GF-D8 (cell line): ENCODE measurements around the gene AFF3.

ENCODE experiments used
- DNase-seq: peaks from one replicate; lab custom pipeline; 2025; lab: John Stamatoyannopoulos, UW

The AFF3 gene

GRCh38 chr2:99857867-99858444 is 284.4 kb downstream of the AFF3 start:
- DNase-seq: no peak

- DNase-seq: no peak
Observed at GRCh38 chr2:99857372-99857771, 285.0 kb downstream of the AFF3 start.

GRCh38 chr2:99856119-99856518 is 286.3 kb downstream of the AFF3 start:
- DNase-seq: no peak

- DNase-seq: no peak
Observed at GRCh38 chr2:99854236-99854852, 288.0 kb downstream of the AFF3 start.

- DNase-seq: no peak
Observed at GRCh38 chr2:99852956-99853355, 289.4 kb downstream of the AFF3 start.

GRCh38 chr2:99852376-99852934 is 289.9 kb downstream of the AFF3 start:
- DNase-seq: no peak

GRCh38 chr2:99851811-99852210 is 290.6 kb downstream of the AFF3 start:
- DNase-seq: no peak

GRCh38 chr2:99851089-99851488 is 291.3 kb downstream of the AFF3 start:
- DNase-seq: no peak

- DNase-seq: no peak
Observed at GRCh38 chr2:99850084-99850710, 292.2 kb downstream of the AFF3 start.

- no peak for DNase-seq
Observed at GRCh38 chr2:99846462-99847107, 295.8 kb downstream of the AFF3 start.

- no peak for DNase-seq
Observed at GRCh38 chr2:99845296-99845695, 297.1 kb downstream of the AFF3 start.

- no peak for DNase-seq
Observed at GRCh38 chr2:99842451-99842850, 299.9 kb downstream of the AFF3 start.

- no peak for DNase-seq
Observed at GRCh38 chr2:99841749-99842148, 300.6 kb downstream of the AFF3 start.

GRCh38 chr2:99840831-99841230 is 301.6 kb downstream of the AFF3 start:
- DNase-seq: no peak

GRCh38 chr2:99836690-99837605 is 305.4 kb downstream of the AFF3 start:
- no peak for DNase-seq

GRCh38 chr2:99834426-99834825 is 308.0 kb downstream of the AFF3 start:
- no peak for DNase-seq

GRCh38 chr2:99833586-99834201 is 308.7 kb downstream of the AFF3 start:
- DNase-seq: no peak

- no peak for DNase-seq
Observed at GRCh38 chr2:99832926-99833325, 309.5 kb downstream of the AFF3 start.

- DNase-seq: no peak
Observed at GRCh38 chr2:99831772-99832171, 310.6 kb downstream of the AFF3 start.

GRCh38 chr2:99827296-99827999 is 314.9 kb downstream of the AFF3 start:
- no peak for DNase-seq

- no peak for DNase-seq
Observed at GRCh38 chr2:99825630-99826029, 316.8 kb downstream of the AFF3 start.
